ENCODE data around the gene NCBP3. TPM values are rescaled to one million over a fixed set of nuclear protein-coding genes. Genes with fewer than 3 reads are reported as not detected.

NCBP3 gene
- total and polyA plus RNA-seq, 2 of the 4 experiments (the other 2 are of a cell fraction) = 10.8 to 13.5 TPM

GRCh38 chr17:3763777-3764170, 82.3 kb downstream of the NCBP3 start:
- Histone ChIP-seq H3K79me1 (ENCODE audit: low read depth in 1 of 2, low read length in 2 of 2) (no peaks in the 10 kb centered on the region), H3K23ac (ENCODE audit: low read depth, low read length) (no peak overlapping the region), H3K27ac (ENCODE audit: insufficient read depth, low read length) (no peak overlapping the region), H3K4me2 (ENCODE audit: low read depth, low read length) (no peak overlapping the region), H3K27me3 (ENCODE audit: control insufficient read depth, insufficient read depth, low read length) (peaks cover 12% of the 10 kb centered on the region; the same call in 1 of the 2 replicates), H2AK5ac (ENCODE audit: low read depth, low read length) (no peak overlapping the region), H3K14ac (replicated peaks; ENCODE audit: low read depth, low read length) (no peak overlapping the region), H4K91ac (ENCODE audit: insufficient read depth, low read depth, low read length) (no peak overlapping the region), H3K9ac (ENCODE audit: low read depth, low read length) (no peak overlapping the region), H4K5ac (ENCODE audit: low read depth, low read length) (no peak overlapping the region), H2AK9ac (replicated peaks; ENCODE audit: low read depth, low read length, poor library complexity) (peak overlapping the region; percentile 55), H2BK15ac (ENCODE audit: low read depth, low read length) (no peak overlapping the region), H3K9me3 (ENCODE audit: control insufficient read depth, insufficient read depth, low read length) (peaks cover 18% of the 10 kb centered on the region), H3K9me1 (ENCODE audit: insufficient read depth, low read length) (no peaks in the 10 kb centered on the region), H2BK5ac (ENCODE audit: low read depth, low read length, poor library complexity, severe bottlenecking) (no peak overlapping the region), H3K18ac (ENCODE audit: low read depth, low read length) (no peak overlapping the region), H3K4ac (ENCODE audit: low read depth, low read length) (no peak overlapping the region), H4K20me1 (ENCODE audit: insufficient read depth, low read length) (no peaks in the 10 kb centered on the region), H3K4me1 (ENCODE audit: control insufficient read depth, insufficient read depth, low read length) (no peaks in the 10 kb centered on the region), H3K56ac (ENCODE audit: extremely low read depth, insufficient read depth, low read length) (no peak overlapping the region), H2BK120ac (ENCODE audit: low read depth, low read length) (no peak overlapping the region), H3K36me3 (ENCODE audit: control insufficient read depth, insufficient read depth, low read length) (no peaks in the 10 kb centered on the region), H3K4me3 (ENCODE audit: insufficient read depth, low read depth, low read length) (no peak overlapping the region), H4K8ac (ENCODE audit: low read depth in 2 of 2, low read length in 2 of 2) (no peak overlapping the region), H2BK20ac (ENCODE audit: low read depth, low read length) (no peak overlapping the region), H2AFZ (replicated peaks; ENCODE audit: low read length, poor library complexity) (no peak overlapping the region)
- dilution Hi-C loops (cut with HindIII; ENCODE audit: low sequenced_read_pairs, unreplicated experiment) = no loop called here
- DNase-seq = no peak
- no peak for TF ChIP-seq ELK1 (IDR thresholded peaks at IDR 0.05; ENCODE audit: borderline replicate concordance, low read depth, low read length)
- TF ChIP-seq CHD1 (IDR thresholded peaks at IDR 0.05; ENCODE audit: low read depth, low read length) = no peak
- TF ChIP-seq CEBPB (IDR thresholded peaks at IDR 0.05; ENCODE audit: low read depth, low read length) = no peak
- no peak for TF ChIP-seq USF2 (IDR thresholded peaks at IDR 0.05; ENCODE audit: low read depth, low read length)
- no peak for TF ChIP-seq RCOR1 (IDR thresholded peaks at IDR 0.05; ENCODE audit: insufficient replicate concordance, low read length)
- TF ChIP-seq SMC3 (IDR thresholded peaks at IDR 0.05; ENCODE audit: low read depth, low read length) = no peak
- TF ChIP-seq CTCF (conservative IDR thresholded peaks at IDR 0.05; ENCODE audit: low read depth, low read length) = no peak
- no peak for TF ChIP-seq RFX5 (IDR thresholded peaks at IDR 0.05; ENCODE audit: low read depth, low read length)
- no peak for TF ChIP-seq MAZ (IDR thresholded peaks at IDR 0.05; ENCODE audit: borderline replicate concordance, low read depth, low read length)
- no peak for TF ChIP-seq NFE2L2 (IDR thresholded peaks at IDR 0.05; ENCODE audit: low read depth, low read length)
- no peak for TF ChIP-seq MAFK (IDR thresholded peaks at IDR 0.05; ENCODE audit: low read depth, low read length)
- no peak for TF ChIP-seq FOS (IDR thresholded peaks at IDR 0.05; ENCODE audit: low read depth, low read length)
- TF ChIP-seq POLR2A (IDR thresholded peaks at IDR 0.05; ENCODE audit: low read depth, low read length) = no peak
- TF ChIP-seq BHLHE40 (IDR thresholded peaks at IDR 0.05; ENCODE audit: low read depth, low read length) = no peak
- TF ChIP-seq RAD21 (IDR thresholded peaks at IDR 0.05; ENCODE audit: low read length) = no peak
- TF ChIP-seq MXI1 (IDR thresholded peaks at IDR 0.05; ENCODE audit: borderline replicate concordance, low read depth, low read length) = no peak
- ChIA-PET POLR2A (ENCODE audit: unreplicated experiment) (no interaction called here), CTCF (no interaction called here)
- intact Hi-C loops (cut with micrococcal nuclease) = no loop called here
- ATAC-seq (ENCODE audit: low read depth) = no peak
- BruUV-seq (replicated peaks) = no TSS peak
- in situ Hi-C loops (cut with MboI; ENCODE audit: low sequenced_read_pairs) = no loop called here
- WGBS, 2 experiments (ENCODE audit: extremely low coverage in 2 of 2, insufficient read length in 1 of 2) = no CpG with 5 or more reads among the region's 3 CpGs

Data from IMR-90 (cell line).